ENCODE results near the gene NAA38. TPM values are rescaled to one million over a fixed set of nuclear protein-coding genes. Genes with fewer than 3 reads are reported as not detected.

Gene NAA38
- total RNA-seq, result 52.0 and 64.5 TPM in 2 replicates

GRCh38 chr17:7856811-7857712 lies at the start of gene NAA38:
Gene NAA38 (minus strand): TSS chr17:7857559. CDS start chr17:7857463, 96 bp downstream.

GRCh38 chr17:7888184-7888920 lies 31.0 kb upstream of the NAA38 start, which contains the start of gene CHD3:
Gene CHD3 (plus strand): TSS chr17:7888789. CDS start chr17:7889001, 212 bp downstream.

GRCh38 chr17:7857713-7858521 lies 558 bp upstream of the NAA38 start, which contains the start of gene CYB5D1:
Gene CYB5D1 (plus strand): TSS chr17:7858003. CDS start chr17:7858135, 132 bp downstream.

GRCh38 chr17:7854851-7855659 lies 2.3 kb downstream of the NAA38 start, which contains the start of gene TMEM88:
Gene TMEM88 (plus strand): TSS chr17:7855066. CDS start chr17:7855075, 9 bp downstream.

GRCh38 chr17:7833795-7834541 lies 23.4 kb downstream of the NAA38 start, which contains the start of gene KDM6B:
Gene KDM6B (plus strand): TSS chr17:7834217. CDS start chr17:7845555, 11,338 bp downstream.

Other genes starting within 250 kb of the NAA38 start
- 20.4 and 24.7 TPM in 2 replicates for gene FXR2, start 242.7 kb downstream of the NAA38 start, total RNA-seq
- 131 and 141 TPM in 2 replicates for gene SAT2, start 229.7 kb downstream of the NAA38 start, total RNA-seq
- 0.81 and 0.83 TPM in 2 replicates for gene SHBG, start 227.4 kb downstream of the NAA38 start, total RNA-seq
- 0.10 and 0.12 TPM in 2 replicates for gene ATP1B2, start 206.6 kb downstream of the NAA38 start, total RNA-seq
- gene TP53, start 170.1 kb downstream of the NAA38 start, total RNA-seq, result 33.1 and 47.9 TPM in 2 replicates
- 4.1 and 4.9 TPM in 2 replicates for gene WRAP53, start 169.1 kb downstream of the NAA38 start, total RNA-seq
- gene EFNB3, start 152.4 kb downstream of the NAA38 start, total RNA-seq, result 7.0 and 8.4 TPM in 2 replicates
- gene DNAH2, start 139.8 kb downstream of the NAA38 start, total RNA-seq, result 1.2 TPM in 2 replicates
- 8.2 and 9.7 TPM in 2 replicates for gene KDM6B, start 23.3 kb downstream of the NAA38 start, total RNA-seq
- gene TMEM88, start 2.5 kb downstream of the NAA38 start, total RNA-seq, result 1.5 TPM in 1 of 2 replicates, not detected in the other
- gene CYB5D1, start 444 bp upstream of the NAA38 start, total RNA-seq, result 7.6 and 8.1 TPM in 2 replicates
- 56.3 and 66.2 TPM in 2 replicates for gene CHD3, start 31.2 kb upstream of the NAA38 start, total RNA-seq
- gene RNF227, start 58.7 kb upstream of the NAA38 start, total RNA-seq, result 1.1 and 2.6 TPM in 2 replicates
- gene KCNAB3, start 72.3 kb upstream of the NAA38 start, total RNA-seq, result 0.44 and 1.9 TPM in 2 replicates
- 48.2 and 48.4 TPM in 2 replicates for gene TRAPPC1, start 74.4 kb upstream of the NAA38 start, total RNA-seq
- 9.9 and 12.3 TPM in 2 replicates for gene CNTROB, start 74.6 kb upstream of the NAA38 start, total RNA-seq
- not detected in 2 replicates for gene GUCY2D, start 145.1 kb upstream of the NAA38 start, total RNA-seq
- 0.50 and 0.83 TPM in 2 replicates for gene ALOX15B, start 181.5 kb upstream of the NAA38 start, total RNA-seq
- not detected in 2 replicates for gene ALOX12B, start 230.2 kb upstream of the NAA38 start, total RNA-seq

Measured in cardiac ventricle fibroblast (primary cell).